ENCODE measurements around the gene EPHB2. TPM values are rescaled to one million over a fixed set of nuclear protein-coding genes. Genes with fewer than 3 reads are reported as not detected.

Gene EPHB2
- total RNA-seq, 1 donor: 24.9 TPM

DNA sequence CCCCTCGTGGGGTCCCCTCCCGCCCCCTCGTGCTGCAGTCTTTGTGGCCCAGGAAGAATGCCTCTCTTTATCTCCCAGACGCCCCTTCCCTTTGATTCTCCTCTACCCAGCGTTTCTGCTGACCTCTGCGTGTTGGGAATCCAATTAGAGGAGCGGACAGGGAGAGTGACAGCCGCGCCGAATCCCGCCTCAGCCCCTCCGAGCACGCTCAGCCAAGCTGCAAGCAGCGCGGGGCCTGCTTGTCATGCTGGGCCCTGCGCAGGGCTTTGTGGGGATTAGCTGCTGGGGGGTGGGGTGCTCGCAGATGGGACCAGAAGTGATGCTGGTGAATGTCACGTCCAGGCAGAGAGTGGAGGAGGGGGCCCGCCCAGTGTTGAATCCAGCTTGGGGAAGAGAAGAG lies 91.1 kb downstream of the EPHB2 start:
- no peak overlapping the region for H3K4me3 ChIP-seq (ENCODE audit: low read depth, low read length)
- DNase-seq (ENCODE audit: low read depth): no peak
- TF ChIP-seq, protein P1, sequence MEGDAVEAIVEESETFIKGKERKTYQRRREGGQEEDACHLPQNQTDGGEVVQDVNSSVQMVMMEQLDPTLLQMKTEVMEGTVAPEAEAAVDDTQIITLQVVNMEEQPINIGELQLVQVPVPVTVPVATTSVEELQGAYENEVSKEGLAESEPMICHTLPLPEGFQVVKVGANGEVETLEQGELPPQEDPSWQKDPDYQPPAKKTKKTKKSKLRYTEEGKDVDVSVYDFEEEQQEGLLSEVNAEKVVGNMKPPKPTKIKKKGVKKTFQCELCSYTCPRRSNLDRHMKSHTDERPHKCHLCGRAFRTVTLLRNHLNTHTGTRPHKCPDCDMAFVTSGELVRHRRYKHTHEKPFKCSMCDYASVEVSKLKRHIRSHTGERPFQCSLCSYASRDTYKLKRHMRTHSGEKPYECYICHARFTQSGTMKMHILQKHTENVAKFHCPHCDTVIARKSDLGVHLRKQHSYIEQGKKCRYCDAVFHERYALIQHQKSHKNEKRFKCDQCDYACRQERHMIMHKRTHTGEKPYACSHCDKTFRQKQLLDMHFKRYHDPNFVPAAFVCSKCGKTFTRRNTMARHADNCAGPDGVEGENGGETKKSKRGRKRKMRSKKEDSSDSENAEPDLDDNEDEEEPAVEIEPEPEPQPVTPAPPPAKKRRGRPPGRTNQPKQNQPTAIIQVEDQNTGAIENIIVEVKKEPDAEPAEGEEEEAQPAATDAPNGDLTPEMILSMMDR (IDR thresholded peaks at IDR 0.05; ENCODE audit: insufficient read depth, low read length): no peak

DNA sequence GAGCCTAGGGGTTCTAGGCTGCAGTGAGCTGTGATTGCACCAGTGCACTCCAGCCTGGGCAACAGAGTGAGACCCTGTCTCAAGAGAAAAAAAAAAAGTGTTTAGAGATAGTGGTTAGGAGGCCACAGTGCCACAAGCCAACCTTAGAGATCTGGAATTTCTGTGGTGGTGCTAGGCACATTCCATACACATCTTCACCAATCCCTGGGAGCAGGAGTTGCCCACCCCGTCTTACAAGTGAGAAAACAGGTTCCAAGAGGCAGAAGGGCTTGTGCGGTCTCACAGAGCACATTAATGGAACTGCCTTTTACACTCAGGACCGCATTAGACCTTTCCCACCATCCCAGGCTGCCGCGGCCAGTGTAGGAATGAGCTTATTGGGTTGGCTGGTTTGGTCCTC lies 93.2 kb downstream of the EPHB2 start:
- DNase-seq (ENCODE audit: low read depth): no peak
- TF ChIP-seq, protein P1 (IDR thresholded peaks at IDR 0.05; ENCODE audit: insufficient read depth, low read length): no peak

DNA sequence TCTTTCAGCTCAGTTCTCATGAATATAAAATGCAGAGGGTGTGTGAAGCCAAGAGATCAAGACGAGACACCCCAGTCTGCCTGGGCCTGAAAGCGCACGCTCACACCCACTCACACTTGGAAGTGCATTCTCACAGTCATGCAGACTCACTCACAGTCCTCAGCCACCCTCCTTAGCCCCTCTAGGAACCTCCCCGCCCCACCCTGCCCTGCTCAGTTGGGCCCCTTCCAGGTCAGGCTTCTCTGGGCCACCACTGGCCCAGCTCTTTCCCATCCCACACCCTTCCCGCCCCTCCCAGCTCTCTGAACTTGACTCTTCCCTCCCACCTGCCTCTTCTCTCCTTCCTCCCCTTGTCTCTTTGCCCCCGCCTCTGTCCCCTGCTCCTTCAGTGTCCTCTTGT lies 93.8 kb downstream of the EPHB2 start:
- TF ChIP-seq, protein P1 (IDR thresholded peaks at IDR 0.05; ENCODE audit: insufficient read depth, low read length): no peak
- peak; percentile 42 for DNase-seq (ENCODE audit: low read depth)
- no peak overlapping the region for H3K4me3 ChIP-seq (ENCODE audit: low read depth, low read length)

More for the DNA sequence above, 93.2 kb downstream of the EPHB2 start:
- H3K4me3 ChIP-seq (ENCODE audit: low read depth, low read length): no peak overlapping the region

- DNase-seq (ENCODE audit: low read depth): no peak
- TF ChIP-seq, protein P1 (IDR thresholded peaks at IDR 0.05; ENCODE audit: insufficient read depth, low read length): no peak
- H3K4me3 ChIP-seq (ENCODE audit: low read depth, low read length): no peak overlapping the region
Observed at GRCh38 chr1:22804969-22805671, 94.5 kb downstream of the EPHB2 start.

DNA sequence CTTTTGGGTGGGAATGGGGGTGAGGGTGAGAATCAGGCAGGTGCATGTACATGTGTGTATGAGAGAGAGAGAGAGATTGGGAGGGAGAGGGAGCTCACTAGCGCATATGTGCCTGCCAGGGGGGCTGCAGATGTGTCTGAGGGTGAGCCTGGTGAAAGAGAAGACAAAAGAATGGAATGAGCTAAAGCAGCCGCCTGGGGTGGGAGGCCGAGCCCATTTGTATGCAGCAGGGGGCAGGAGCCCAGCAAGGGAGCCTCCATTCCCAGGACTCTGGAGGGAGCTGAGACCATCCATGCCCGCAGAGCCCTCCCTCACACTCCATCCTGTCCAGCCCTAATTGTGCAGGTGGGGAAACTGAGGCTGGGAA lies 95.0 kb downstream of the EPHB2 start:
- TF ChIP-seq, protein P1 (IDR thresholded peaks at IDR 0.05; ENCODE audit: insufficient read depth, low read length): no peak
- H3K4me3 ChIP-seq (ENCODE audit: low read depth, low read length): no peak overlapping the region
- DNase-seq (ENCODE audit: low read depth): no peak

DNA sequence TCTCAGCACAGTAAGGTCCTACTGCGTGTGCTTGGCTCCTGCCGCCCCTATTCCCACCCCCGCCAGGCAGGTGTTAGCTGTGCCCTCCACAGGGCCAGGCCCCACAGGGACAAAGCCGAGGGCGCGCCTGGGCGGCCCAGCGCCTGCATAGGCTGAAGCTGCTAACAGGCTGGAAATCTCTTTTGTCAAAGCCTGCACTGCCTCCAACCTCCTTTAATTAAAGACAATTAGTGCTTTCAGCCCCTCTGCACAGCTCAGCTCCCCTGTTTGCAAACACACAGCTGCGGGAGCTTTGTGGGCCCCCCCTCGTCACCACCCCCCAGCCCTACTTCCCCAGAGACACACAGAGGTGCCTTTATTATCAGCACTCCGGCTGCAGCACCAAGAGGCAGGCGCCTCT lies 95.9 kb downstream of the EPHB2 start:
- DNase-seq (ENCODE audit: low read depth): no peak
- TF ChIP-seq, protein P1 (IDR thresholded peaks at IDR 0.05; ENCODE audit: insufficient read depth, low read length): no peak

DNA sequence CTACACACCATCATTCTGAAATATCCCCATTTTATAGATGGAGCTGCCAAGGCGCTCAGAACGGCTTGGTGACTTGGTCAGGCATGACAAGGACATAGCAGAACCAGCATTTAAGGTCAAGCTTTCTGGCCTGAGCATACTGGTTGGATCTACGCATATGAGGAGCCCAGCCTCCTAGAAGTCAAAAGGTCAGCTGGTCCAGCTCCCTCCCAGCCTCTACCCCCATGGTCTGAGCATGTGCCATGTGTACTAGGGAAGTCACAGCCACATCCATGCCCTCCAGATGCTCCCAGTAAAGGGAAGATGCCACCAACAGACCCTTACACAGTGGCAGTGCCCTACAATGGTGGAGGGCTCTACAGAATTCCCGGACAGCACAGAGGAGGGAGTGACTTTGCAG lies 96.7 kb downstream of the EPHB2 start:
- DNase-seq (ENCODE audit: low read depth): no peak
- no peak overlapping the region for H3K4me3 ChIP-seq (ENCODE audit: low read depth, low read length)
- TF ChIP-seq, protein P1 (IDR thresholded peaks at IDR 0.05; ENCODE audit: insufficient read depth, low read length): no peak

More for the DNA sequence above, 95.9 kb downstream of the EPHB2 start:
- no peak overlapping the region for H3K4me3 ChIP-seq (ENCODE audit: low read depth, low read length)
